PFSK-1 (cell line): ENCODE results near the gene PLIN5. TPM values are rescaled to one million over a fixed set of nuclear protein-coding genes. Genes with fewer than 3 reads are reported as not detected.

Experiments used
- FOXP2 ChIP-seq: optimal IDR thresholded peaks from 2 replicates; pipeline ENCODE3; 2011; ENCODE audit warnings: borderline replicate concordance, control low read depth, inconsistent platforms; ENCODE audit not compliant: insufficient read depth; ENCODE audit errors: extremely low read length, extremely low read depth
- POLR2AphosphoS5 ChIP-seq: IDR thresholded peaks from 2 replicates; pipeline ENCODE4 v1.6.1; 2012; ENCODE audit warnings: low read depth, mild to moderate bottlenecking, control low read depth, low read length, moderate library complexity
- SIN3A ChIP-seq: IDR thresholded peaks from 2 replicates; pipeline ENCODE4 v1.6.1; 2012; ENCODE audit warnings: mild to moderate bottlenecking, low read length, moderate library complexity, borderline replicate concordance; ENCODE audit not compliant: insufficient read depth
- TAF1 ChIP-seq: IDR thresholded peaks from 2 replicates; pipeline ENCODE4 v1.6.1; 2012; ENCODE audit warnings: low read length, control low read depth, borderline replicate concordance; ENCODE audit not compliant: insufficient read depth
- polyA plus RNA-seq: library from polyadenylated mRNA; unstranded; fragments of >200 nt; gene quantifications from one replicate; pipeline ENCODE4 v1.2.1, GENCODE V29; 2012; ENCODE audit warnings: low read depth, missing spikeins; ENCODE audit not compliant: insufficient read length
- TF ChIP-seq, protein P1 (sequence below), 2 experiments: IDR thresholded peaks; 2 replicates each; pipeline versions ENCODE4 v1.6.1 to v1.8.0; 2011 to 2012; ENCODE audit warnings: low read depth in 2 of 2, low read length in 2 of 2, control low read depth in 1 of 2, inconsistent platforms in 1 of 2, mild to moderate bottlenecking in 1 of 2, moderate library complexity in 1 of 2; ENCODE audit not compliant: insufficient read depth in 1 of 2

Gene PLIN5, protein sequence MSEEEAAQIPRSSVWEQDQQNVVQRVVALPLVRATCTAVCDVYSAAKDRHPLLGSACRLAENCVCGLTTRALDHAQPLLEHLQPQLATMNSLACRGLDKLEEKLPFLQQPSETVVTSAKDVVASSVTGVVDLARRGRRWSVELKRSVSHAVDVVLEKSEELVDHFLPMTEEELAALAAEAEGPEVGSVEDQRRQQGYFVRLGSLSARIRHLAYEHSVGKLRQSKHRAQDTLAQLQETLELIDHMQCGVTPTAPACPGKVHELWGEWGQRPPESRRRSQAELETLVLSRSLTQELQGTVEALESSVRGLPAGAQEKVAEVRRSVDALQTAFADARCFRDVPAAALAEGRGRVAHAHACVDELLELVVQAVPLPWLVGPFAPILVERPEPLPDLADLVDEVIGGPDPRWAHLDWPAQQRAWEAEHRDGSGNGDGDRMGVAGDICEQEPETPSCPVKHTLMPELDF
- 0.23 TPM for polyA plus RNA-seq

DNA sequence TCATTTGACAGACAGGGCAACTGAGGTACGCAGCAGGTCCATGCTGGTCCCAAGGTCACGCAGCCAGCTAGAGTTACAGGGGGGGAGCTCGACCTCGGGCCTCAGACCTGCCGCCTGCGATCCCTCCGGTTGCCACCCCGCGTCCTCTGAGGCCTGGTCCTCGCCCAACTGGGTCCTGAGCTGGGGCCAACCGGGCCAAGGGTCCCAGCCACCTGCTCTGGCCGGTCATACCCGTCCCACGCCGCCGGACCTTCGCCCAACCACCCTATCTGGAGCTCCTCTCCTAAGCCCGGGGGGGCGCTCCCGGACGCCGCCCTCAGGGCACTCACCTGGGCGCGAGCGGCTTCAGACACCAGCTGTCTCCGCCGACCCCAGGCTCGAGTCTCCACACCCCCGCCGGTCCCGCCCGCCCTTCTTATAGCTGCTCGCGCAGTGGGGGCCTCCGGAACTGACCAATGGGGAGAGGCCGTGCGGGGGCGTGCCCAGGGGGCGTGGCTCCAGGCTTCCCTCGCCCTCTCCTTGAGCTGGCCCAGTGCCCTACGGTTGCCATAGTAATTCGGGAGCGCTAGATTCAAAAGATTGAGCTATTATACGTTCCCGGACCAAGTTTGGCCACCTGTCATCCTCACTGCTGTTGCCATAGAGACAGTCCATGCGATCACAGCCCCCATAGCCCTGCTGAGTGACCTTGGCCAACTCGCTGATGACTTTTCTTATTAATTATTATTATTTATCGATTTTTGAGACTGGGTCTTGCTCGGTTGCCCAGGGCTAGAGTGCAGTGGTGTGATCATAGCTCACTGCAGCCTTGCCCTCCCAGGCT lies at the start of gene PLIN5:
Gene PLIN5, minus strand, starts transcription at position 389 of the 823 bp plus-strand sequence. CDS start 1,150 bp downstream, outside the sequence.
- no peak for TF ChIP-seq SIN3A
- TF ChIP-seq, protein P1, sequence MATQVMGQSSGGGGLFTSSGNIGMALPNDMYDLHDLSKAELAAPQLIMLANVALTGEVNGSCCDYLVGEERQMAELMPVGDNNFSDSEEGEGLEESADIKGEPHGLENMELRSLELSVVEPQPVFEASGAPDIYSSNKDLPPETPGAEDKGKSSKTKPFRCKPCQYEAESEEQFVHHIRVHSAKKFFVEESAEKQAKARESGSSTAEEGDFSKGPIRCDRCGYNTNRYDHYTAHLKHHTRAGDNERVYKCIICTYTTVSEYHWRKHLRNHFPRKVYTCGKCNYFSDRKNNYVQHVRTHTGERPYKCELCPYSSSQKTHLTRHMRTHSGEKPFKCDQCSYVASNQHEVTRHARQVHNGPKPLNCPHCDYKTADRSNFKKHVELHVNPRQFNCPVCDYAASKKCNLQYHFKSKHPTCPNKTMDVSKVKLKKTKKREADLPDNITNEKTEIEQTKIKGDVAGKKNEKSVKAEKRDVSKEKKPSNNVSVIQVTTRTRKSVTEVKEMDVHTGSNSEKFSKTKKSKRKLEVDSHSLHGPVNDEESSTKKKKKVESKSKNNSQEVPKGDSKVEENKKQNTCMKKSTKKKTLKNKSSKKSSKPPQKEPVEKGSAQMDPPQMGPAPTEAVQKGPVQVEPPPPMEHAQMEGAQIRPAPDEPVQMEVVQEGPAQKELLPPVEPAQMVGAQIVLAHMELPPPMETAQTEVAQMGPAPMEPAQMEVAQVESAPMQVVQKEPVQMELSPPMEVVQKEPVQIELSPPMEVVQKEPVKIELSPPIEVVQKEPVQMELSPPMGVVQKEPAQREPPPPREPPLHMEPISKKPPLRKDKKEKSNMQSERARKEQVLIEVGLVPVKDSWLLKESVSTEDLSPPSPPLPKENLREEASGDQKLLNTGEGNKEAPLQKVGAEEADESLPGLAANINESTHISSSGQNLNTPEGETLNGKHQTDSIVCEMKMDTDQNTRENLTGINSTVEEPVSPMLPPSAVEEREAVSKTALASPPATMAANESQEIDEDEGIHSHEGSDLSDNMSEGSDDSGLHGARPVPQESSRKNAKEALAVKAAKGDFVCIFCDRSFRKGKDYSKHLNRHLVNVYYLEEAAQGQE (IDR thresholded peaks at IDR 0.05; ENCODE audit: insufficient read depth in 1 of 2, low read depth in 2 of 2, low read length in 2 of 2): no peak
- no peak for TF ChIP-seq POLR2AphosphoS5
- no peak for TF ChIP-seq TAF1
- no peak for TF ChIP-seq FOXP2

DNA sequence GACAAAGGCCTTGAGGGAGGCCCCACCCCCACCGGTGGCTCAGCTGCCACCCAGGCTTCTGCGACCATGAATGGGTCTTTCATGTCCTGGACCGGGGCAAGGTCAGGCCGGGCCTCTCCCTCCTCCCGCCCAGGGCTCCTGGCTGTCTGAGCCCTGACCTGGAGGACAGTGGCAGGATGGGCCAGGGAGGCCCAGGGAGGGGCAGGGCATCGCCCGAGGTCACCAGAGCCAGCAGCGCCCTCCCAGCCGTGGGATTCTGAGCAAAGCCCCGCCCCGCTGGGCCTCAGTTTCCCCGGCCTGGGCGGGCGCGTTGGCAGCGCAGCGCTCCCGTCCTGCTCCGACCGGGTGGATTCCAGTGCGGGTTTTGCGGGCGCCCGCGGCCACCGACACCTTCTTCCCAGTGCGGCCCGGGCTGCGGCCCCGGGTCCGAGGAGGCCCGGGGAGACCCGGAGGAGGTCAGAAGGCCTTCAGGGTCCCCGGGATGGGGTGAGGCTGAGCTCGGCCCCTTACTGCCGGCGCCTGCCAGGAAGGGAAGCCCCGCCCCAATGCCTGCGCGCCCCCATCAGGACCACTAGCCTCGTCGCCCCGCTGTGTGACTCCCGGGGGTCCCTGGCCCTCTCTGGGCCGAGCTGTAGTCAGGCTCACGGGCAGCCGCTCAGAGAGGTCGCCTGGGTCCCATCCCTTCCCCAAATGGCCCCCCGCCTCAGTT lies 49.1 kb upstream of the PLIN5 start:
- TF ChIP-seq FOXP2: peak; percentile 58
- TF ChIP-seq SIN3A: no peak
- TF ChIP-seq, protein P1 (IDR thresholded peaks at IDR 0.05; ENCODE audit: insufficient read depth in 1 of 2, low read depth in 2 of 2, low read length in 2 of 2): no peak

DNA sequence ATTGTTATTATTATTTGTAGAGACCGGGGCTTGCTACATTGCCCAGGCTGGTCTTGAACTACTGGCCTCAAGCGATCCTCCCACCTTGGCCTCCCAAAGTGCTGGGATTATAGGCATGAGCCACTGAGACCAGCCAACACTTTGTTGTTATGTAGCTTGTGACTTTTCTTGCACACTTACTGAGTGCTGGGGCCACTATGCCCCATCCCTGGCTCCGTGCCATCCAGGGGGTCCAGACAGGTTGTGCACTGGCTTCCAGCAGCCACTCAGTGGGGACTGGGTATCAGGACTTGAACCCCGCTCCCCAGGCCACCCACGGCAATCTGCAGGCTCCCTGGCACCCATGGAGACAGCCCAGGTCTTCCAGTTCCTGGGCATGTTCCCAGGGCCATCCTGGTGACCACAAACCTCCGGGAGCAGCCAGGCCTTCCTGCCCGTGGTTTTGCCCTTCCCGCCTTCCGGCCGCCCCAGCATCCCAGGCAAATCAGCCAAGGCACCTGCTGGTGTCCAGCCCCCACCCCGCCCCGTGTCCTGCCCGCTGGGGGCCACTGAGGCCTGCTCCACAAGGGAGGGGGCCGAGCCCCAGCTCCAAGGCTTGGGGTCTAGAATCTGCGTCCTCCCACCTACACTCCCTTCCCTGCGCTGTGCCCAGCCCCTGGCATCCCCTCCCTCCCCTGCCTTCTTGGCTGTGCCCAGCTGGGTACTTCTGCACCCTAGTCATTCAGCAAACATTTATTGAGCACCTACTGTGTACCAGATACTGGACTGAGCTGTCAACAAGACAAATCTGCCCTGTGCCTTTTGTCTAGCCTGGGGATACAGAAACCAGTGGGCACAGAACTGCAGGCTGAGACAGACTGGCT lies 48.2 kb upstream of the PLIN5 start:
- TF ChIP-seq, protein P1 (IDR thresholded peaks at IDR 0.05; ENCODE audit: insufficient read depth in 1 of 2, low read depth in 2 of 2, low read length in 2 of 2): no peak

DNA sequence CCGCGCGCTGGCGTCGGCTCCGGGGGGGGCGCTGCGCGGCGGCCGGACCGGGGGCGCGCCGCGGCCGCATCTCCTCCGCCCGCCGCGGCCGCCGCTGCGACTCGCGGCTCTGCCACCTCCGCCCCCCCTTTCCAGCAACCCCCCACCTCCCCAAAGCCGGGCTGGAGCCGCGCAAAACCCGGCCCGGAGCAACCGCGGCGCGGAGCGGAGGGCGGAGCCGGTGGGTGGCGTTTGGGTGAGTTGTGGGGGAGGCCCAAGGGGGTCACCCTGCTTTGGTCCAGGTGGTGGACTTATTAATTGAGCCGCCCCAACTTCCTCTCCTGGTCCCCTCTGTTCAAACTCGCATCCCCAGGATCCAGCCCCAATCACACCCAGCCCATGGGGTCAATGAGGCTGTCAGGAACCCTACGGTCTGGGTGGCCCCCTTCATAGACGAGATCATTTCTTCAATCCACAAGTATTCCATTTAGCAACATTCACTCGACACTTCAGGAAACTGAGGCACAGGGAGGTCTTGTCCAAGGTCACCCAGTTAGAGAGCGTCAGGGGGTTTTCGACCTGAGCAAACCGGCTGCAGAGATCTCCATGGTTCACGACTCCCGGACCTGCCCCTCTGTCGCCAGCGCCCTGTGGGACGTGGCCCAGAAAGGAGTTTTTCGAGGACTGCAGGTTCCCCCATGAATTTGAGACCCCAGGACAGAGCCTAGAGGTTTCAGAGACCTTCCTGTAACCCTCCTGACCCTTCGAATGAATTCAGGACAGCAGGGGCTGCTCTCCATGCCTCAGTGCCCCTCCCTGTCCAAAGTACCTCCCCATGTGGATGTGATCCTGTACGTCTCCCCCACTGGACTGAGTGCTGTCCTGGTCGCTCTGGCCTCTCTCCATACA lies 46.9 kb upstream of the PLIN5 start:
- no peak for TF ChIP-seq SIN3A
- no peak for TF ChIP-seq POLR2AphosphoS5
- no peak for TF ChIP-seq TAF1
- TF ChIP-seq, protein P1 (IDR thresholded peaks at IDR 0.05; ENCODE audit: insufficient read depth in 1 of 2, low read depth in 2 of 2, low read length in 2 of 2): no peak
- TF ChIP-seq FOXP2: no peak
